Measurements from ENCODE around the gene MSH5. TPM values are rescaled to one million over a fixed set of nuclear protein-coding genes. Genes with fewer than 3 reads are reported as not detected.

The MSH5 gene
- total and polyA plus RNA-seq, 9 of the 15 experiments (the other 6 are each of a cell fraction or from before 2014, with no cell fraction given), result 12.5 to 104 (median 46.6) TPM

- TF ChIP-seq, protein P1, sequence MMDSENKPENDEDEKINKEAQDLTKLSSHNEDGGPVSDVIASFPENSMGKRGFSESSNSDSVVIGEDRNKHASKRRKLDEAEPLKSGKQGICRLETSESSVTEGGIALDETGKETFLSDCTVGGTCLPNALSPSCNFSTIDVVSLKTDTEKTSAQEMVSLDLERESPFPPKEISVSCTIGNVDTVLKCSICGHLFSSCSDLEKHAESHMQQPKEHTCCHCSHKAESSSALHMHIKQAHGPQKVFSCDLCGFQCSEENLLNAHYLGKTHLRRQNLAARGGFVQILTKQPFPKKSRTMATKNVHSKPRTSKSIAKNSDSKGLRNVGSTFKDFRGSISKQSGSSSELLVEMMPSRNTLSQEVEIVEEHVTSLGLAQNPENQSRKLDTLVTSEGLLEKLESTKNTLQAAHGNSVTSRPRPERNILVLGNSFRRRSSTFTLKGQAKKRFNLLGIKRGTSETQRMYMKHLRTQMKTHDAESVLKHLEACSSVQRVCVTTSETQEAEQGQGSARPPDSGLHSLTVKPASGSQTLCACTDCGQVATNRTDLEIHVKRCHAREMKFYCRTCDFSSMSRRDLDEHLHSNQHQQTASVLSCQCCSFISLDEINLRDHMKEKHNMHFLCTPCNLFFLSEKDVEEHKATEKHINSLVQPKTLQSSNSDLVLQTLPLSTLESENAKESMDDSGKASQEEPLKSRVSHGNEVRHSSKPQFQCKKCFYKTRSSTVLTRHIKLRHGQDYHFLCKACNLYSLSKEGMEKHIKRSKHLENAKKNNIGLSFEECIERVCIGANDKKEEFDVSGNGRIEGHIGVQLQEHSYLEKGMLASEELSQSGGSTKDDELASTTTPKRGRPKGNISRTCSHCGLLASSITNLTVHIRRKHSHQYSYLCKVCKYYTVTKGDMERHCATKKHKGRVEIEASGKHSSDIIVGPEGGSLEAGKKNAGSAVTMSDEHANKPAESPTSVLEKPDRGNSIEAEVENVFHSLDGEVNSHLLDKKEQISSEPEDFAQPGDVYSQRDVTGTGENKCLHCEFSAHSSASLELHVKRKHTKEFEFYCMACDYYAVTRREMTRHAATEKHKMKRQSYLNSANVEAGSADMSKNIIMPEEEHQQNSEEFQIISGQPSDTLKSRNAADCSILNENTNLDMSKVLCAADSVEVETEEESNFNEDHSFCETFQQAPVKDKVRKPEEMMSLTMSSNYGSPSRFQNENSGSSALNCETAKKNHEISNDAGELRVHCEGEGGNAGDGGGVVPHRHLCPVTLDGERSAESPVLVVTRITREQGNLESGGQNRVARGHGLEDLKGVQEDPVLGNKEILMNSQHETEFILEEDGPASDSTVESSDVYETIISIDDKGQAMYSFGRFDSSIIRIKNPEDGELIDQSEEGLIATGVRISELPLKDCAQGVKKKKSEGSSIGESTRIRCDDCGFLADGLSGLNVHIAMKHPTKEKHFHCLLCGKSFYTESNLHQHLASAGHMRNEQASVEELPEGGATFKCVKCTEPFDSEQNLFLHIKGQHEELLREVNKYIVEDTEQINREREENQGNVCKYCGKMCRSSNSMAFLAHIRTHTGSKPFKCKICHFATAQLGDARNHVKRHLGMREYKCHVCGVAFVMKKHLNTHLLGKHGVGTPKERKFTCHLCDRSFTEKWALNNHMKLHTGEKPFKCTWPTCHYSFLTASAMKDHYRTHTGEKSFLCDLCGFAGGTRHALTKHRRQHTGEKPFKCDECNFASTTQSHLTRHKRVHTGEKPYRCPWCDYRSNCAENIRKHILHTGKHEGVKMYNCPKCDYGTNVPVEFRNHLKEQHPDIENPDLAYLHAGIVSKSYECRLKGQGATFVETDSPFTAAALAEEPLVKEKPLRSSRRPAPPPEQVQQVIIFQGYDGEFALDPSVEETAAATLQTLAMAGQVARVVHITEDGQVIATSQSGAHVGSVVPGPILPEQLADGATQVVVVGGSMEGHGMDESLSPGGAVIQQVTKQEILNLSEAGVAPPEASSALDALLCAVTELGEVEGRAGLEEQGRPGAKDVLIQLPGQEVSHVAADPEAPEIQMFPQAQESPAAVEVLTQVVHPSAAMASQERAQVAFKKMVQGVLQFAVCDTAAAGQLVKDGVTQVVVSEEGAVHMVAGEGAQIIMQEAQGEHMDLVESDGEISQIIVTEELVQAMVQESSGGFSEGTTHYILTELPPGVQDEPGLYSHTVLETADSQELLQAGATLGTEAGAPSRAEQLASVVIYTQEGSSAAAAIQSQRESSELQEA (IDR thresholded peaks at IDR 0.05; ENCODE audit: low read depth), result no peak
- TF ChIP-seq CREB1 (IDR thresholded peaks at IDR 0.05), result no peak
- 0 out of 2 replicates have a peak, but pooled peaks have one; percentile 35 for TF ChIP-seq CREB1 (CRISPR knock-in tag; IDR thresholded peaks at IDR 0.05)
- TF ChIP-seq ZKSCAN1 (IDR thresholded peaks at IDR 0.05; ENCODE audit: low read depth, low read length), result no peak
- 0 out of 2 replicates have a peak, but pooled peaks have one; percentile 52 for TF ChIP-seq MIER1 (IDR thresholded peaks at IDR 0.05; ENCODE audit: low read depth)
- TF ChIP-seq FOXP1 (CRISPR knock-in tag; IDR thresholded peaks at IDR 0.05), result peak; percentile 69; the same call in 1 of the 2 replicates
- TF ChIP-seq TEAD1 (CRISPR knock-in tag; IDR thresholded peaks at IDR 0.05), result peak in 1 of 2 experiments; percentile 66; a peak in 1 of 4 replicates
- no peak for TF ChIP-seq ARID2 (IDR thresholded peaks at IDR 0.05)
- TF ChIP-seq THAP12 (CRISPR knock-in tag; IDR thresholded peaks at IDR 0.05), result no peak
- TF ChIP-seq HNRNPLL (IDR thresholded peaks at IDR 0.05; ENCODE audit: low read depth, low read length, poor library complexity, severe bottlenecking), result no peak
- TF ChIP-seq ZNF12 (CRISPR knock-in tag; IDR thresholded peaks at IDR 0.05), result no peak
- TF ChIP-seq HDAC6 (IDR thresholded peaks at IDR 0.05; ENCODE audit: low read depth, low read length), result 0 out of 2 replicates have a peak, but pooled peaks have one; percentile 60
- no peak for TF ChIP-seq ZNF699 (CRISPR knock-in tag; IDR thresholded peaks at IDR 0.05; ENCODE audit: insufficient replicate concordance)
- TF ChIP-seq OTX1 (CRISPR knock-in tag; IDR thresholded peaks at IDR 0.05), result 0 out of 2 replicates have a peak, but pooled peaks have one; percentile 53
- no peak for TF ChIP-seq PML (IDR thresholded peaks at IDR 0.05; ENCODE audit: low read length)
- TF ChIP-seq SMAD3 (CRISPR knock-in tag; conservative IDR thresholded peaks at IDR 0.05), result no peak
- 0 out of 2 replicates have a peak, but pooled peaks have one; percentile 45 for TF ChIP-seq BMI1 (IDR thresholded peaks at IDR 0.05; ENCODE audit: low read length)
- no peak for TF ChIP-seq HMG20B (CRISPR knock-in tag; IDR thresholded peaks at IDR 0.05)
- TF ChIP-seq HDGF (IDR thresholded peaks at IDR 0.05), result 0 out of 2 replicates have a peak, but pooled peaks have one; percentile 76
- no peak for TF ChIP-seq NR2F6 (CRISPR knock-in tag; IDR thresholded peaks at IDR 0.05)
Observed at GRCh38 chr6:31701666-31702404, 38.0 kb upstream of the MSH5 start (continued).
